HL-60 (cell line): ENCODE results near the gene FUT2.

ENCODE experiments used
- POLR2AphosphoS5 ChIP-seq: IDR thresholded peaks from 2 replicates; pipeline ENCODE4 v1.6.1; 2012; ENCODE audit warnings: low read depth
- TF ChIP-seq, protein P1 (sequence below): IDR thresholded peaks from one replicate; pipeline ENCODE4 v1.5.1; 2011; ENCODE audit warnings: low read length, control low read depth, inconsistent platforms; ENCODE audit not compliant: insufficient read depth
- TF ChIP-seq, protein P2 (sequence below): IDR thresholded peaks from 2 replicates; pipeline ENCODE4 v1.6.1; 2012; ENCODE audit warnings: low read depth; ENCODE audit not compliant: insufficient replicate concordance

DNA sequence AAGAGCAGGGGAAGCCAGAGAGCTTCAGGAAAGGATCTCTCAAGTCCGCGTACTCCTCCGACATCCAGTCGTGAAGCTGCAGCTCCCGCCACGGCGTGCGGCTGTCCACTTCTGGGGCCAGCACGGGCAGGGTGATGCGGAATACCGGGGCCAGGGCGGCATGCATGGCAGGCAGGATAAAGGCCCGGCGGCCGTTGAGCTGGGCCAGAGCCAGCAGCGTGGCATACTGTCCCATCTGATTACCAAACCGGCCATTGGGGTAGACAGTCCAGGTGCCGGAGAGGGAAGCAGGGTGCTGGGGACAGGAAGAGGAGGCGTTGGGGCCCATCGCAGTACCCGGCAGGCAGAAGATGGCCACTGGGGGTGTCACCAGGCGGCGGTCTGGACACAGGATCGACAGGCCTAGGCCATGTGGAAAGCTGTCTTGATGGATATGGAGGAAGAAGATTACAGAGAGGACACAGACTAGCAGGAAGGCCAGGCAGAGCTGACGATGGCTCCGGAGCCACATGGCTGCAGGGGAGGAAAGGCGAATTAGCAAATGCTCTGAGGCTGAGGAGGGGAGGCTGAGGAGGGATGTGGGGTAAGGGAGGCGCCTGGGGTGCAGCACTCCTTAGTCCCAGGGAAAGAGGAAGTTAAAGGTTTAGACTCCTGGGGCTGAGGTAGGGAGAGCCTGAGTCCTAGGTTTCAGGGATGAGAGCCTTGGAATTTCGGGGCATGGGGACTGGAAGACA, 55.2 kb downstream of the FUT2 start:
- TF ChIP-seq, protein P1, sequence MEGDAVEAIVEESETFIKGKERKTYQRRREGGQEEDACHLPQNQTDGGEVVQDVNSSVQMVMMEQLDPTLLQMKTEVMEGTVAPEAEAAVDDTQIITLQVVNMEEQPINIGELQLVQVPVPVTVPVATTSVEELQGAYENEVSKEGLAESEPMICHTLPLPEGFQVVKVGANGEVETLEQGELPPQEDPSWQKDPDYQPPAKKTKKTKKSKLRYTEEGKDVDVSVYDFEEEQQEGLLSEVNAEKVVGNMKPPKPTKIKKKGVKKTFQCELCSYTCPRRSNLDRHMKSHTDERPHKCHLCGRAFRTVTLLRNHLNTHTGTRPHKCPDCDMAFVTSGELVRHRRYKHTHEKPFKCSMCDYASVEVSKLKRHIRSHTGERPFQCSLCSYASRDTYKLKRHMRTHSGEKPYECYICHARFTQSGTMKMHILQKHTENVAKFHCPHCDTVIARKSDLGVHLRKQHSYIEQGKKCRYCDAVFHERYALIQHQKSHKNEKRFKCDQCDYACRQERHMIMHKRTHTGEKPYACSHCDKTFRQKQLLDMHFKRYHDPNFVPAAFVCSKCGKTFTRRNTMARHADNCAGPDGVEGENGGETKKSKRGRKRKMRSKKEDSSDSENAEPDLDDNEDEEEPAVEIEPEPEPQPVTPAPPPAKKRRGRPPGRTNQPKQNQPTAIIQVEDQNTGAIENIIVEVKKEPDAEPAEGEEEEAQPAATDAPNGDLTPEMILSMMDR: no peak
- no peak for TF ChIP-seq POLR2AphosphoS5
- TF ChIP-seq, protein P2, sequence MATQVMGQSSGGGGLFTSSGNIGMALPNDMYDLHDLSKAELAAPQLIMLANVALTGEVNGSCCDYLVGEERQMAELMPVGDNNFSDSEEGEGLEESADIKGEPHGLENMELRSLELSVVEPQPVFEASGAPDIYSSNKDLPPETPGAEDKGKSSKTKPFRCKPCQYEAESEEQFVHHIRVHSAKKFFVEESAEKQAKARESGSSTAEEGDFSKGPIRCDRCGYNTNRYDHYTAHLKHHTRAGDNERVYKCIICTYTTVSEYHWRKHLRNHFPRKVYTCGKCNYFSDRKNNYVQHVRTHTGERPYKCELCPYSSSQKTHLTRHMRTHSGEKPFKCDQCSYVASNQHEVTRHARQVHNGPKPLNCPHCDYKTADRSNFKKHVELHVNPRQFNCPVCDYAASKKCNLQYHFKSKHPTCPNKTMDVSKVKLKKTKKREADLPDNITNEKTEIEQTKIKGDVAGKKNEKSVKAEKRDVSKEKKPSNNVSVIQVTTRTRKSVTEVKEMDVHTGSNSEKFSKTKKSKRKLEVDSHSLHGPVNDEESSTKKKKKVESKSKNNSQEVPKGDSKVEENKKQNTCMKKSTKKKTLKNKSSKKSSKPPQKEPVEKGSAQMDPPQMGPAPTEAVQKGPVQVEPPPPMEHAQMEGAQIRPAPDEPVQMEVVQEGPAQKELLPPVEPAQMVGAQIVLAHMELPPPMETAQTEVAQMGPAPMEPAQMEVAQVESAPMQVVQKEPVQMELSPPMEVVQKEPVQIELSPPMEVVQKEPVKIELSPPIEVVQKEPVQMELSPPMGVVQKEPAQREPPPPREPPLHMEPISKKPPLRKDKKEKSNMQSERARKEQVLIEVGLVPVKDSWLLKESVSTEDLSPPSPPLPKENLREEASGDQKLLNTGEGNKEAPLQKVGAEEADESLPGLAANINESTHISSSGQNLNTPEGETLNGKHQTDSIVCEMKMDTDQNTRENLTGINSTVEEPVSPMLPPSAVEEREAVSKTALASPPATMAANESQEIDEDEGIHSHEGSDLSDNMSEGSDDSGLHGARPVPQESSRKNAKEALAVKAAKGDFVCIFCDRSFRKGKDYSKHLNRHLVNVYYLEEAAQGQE: no peak
